HL-60/S4 (cell line): ENCODE data around the gene DLK1.

Experiments
- in situ Hi-C: fragments of 300-500 bp; cut with MboI; formaldehyde crosslinking; loops from 2 replicates; pipeline ENCODE4 v1.14.3; 2022; ENCODE audit warnings: low sequenced_read_pairs

DLK1 gene

GRCh38 chr14:100775831-100776591 lies 49.3 kb downstream of the DLK1 start:
- in situ Hi-C loops: no loop called here

GRCh38 chr14:100776681-100777365 lies 50.1 kb downstream of the DLK1 start:
- in situ Hi-C loops: no loop called here

DNA sequence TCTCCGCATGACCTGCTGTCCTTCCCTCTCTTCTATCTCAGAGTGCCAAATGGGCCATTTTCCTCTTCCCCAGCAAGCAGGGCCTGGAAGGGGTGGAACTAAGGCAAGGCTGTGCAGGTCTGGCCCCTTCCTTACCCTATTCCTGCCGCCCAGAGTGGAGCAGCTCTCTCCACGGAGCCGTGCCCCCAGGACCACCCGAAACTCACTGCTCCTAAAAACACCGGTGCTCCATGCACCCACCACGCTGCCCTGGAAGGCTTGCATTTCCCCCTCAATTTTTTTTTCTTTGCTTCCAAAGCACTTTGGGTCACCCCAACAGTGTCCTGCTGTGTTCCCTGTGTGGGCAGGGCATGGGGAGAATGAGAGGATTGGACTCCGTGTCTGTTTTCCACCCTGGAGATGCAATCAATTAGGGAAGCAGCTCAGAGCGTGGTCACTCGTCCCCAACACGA lies 50.7 kb downstream of the DLK1 start:
- in situ Hi-C loops: no loop called here

DNA sequence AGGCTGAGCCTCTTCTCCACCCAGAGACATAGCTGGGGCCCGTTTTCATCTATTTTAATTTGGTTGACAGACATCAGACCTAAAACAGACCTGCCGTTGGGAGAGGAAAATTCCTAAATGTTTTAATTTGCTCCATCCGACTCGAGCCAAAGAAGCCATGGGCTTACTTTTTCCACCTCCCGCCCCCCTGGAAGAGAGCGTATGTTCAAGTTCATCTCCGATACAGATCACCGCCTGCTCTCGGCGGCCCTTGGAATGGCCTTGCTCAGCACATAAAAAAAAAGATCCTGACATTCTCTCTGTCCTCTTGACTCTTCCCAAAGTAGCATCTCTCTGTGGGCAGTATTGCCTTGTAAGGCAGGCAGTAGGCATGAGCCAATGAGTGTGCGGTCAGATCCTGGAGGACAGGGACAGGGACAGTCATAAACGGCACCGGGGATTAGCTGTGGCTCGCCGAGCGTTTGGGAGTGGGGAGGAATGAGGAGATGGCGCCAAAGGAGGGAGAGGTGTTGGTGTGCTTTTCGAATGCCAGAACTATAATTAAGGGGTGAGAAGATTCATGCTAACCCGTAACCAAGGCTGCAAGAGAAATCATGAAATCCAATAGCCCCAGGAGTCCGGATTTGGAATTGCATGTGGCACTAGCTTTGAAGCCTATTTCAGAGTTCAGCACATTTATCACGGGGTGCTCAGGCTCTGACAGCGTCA lies 51.3 kb downstream of the DLK1 start:
- in situ Hi-C loops: no loop called here

DNA sequence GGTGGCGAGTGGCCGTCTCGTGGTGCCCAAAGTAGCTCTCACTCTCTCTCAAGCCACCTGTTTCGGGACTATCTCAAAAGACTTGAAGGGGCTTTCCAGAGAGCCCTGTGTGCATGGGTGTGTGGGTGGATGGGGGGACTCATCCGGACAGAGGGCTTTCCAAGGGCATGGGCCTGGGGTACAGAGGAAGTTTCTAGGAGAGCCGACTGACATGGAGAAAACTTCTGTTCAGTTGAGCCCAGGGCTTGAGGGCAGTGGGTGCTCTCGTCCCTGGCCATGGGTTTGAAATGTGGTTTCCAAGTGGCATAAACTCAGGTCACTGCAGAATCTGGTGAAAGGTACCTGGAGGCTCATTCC lies 51.8 kb downstream of the DLK1 start:
- in situ Hi-C loops: no loop called here

GRCh38 chr14:100778951-100779690 lies 52.4 kb downstream of the DLK1 start:
- in situ Hi-C loops: no loop called here

- in situ Hi-C loops: no loop called here
Measured at GRCh38 chr14:100779691-100780080, 53.0 kb downstream of the DLK1 start.

- in situ Hi-C loops: no loop called here
Measured at GRCh38 chr14:100780246-100780645, 53.6 kb downstream of the DLK1 start.

- in situ Hi-C loops: no loop called here
Measured at GRCh38 chr14:100780646-100781355, 54.1 kb downstream of the DLK1 start.

GRCh38 chr14:100781952-100782351 lies 55.3 kb downstream of the DLK1 start:
- in situ Hi-C loops: no loop called here

DNA sequence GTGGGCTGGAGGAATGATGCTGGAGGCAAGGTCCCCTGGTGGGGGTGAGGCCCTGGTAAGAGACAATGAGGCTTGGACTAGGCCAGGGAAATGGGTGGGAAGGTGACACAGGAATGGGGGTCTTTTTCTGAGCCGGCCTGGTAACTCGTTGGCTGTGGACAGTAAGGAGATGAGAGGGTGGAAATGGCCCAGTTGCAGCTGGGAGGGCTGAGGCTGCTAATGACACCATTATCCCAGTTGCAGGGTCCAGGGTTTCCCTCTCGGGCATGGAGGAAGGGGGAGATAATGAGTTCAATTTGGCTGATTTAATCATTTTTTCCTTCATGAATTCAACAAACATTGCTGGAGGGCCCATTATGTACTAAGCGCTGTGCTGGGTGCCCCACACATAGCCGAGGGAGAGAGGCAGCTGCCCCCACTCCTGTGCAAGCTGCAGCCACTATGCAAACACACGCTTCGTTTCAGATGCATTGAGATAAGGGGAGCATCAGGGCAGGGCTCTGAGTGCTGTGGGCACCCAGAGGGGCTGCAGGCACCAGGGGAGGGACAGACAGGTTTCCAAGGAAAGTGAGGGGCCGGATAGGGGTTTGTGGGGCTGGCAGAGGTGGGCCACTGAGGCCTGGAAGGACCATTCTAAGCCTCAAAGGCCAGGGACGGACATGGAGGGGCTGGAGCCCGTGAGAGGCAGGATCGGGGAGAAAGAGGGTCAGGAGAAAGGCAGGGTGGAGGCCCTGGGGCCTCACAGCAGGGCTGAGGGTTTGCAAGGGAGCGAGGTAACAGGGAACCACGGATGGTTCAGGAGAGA lies 56.0 kb downstream of the DLK1 start:
- in situ Hi-C loops: no loop called here

DNA sequence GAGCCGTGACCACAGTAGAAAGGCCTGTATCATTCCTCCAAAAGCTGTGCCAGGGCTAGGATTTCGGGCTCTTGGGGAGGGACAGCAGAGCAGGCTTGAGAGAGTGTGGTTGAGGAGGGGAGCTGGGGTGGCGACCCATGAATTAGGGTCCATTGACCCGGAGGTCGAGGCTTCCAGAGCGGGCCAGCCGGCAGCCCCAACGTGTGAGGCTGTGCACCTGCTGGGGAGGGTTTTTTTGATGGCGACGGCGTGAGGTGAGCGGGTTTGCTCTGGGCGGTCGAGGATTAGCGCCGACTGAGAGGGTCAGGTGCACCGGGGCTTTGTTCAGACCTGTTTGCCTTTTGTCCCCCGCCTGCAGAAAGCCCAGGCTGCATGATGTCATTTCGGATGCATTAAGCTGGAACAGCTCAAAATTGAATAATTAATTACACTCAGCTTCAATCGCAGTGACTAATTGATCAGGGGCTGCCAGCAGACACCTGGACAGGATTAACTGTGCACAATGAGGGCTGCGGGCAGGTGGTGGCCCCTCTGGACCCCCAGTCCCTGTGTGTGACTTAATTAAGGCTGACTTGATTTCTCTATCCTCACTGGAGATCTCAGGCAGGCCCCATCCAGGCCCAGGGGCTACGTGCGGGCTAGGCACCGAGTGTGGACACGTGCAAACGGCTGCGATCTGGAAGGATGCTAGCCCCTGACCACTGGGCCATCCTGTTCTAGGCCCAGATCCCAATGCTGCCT lies 57.1 kb downstream of the DLK1 start:
- in situ Hi-C loops: no loop called here

- in situ Hi-C loops: no loop called here
Measured at GRCh38 chr14:100784523-100785337, 58.0 kb downstream of the DLK1 start.

- in situ Hi-C loops: no loop called here
Measured at GRCh38 chr14:100785338-100785615, 58.6 kb downstream of the DLK1 start.

- in situ Hi-C loops: no loop called here
Measured at GRCh38 chr14:100785626-100786025, 58.9 kb downstream of the DLK1 start.

DNA sequence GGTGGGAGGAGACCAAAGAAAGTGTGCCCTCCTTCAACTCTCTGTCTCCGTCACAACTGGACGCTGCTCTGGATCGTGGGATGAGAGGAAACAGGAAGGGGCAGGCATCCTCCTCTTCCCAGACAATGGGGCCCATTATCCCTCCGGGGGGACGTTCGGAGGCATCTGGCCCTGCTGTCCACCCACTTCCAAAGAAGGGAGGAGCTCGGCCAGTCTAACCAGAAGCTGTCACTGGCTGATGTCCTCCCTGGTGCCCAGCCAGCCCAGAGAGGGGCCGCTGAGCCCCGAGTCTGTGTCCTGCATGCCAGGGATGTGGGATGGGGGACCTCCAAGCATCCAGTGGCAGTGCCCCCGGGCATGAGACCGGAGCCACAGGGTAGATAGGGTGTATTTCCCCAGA lies 59.4 kb downstream of the DLK1 start:
- in situ Hi-C loops: no loop called here

GRCh38 chr14:100786576-100787219 lies 60.0 kb downstream of the DLK1 start:
- in situ Hi-C loops: no loop called here

DNA sequence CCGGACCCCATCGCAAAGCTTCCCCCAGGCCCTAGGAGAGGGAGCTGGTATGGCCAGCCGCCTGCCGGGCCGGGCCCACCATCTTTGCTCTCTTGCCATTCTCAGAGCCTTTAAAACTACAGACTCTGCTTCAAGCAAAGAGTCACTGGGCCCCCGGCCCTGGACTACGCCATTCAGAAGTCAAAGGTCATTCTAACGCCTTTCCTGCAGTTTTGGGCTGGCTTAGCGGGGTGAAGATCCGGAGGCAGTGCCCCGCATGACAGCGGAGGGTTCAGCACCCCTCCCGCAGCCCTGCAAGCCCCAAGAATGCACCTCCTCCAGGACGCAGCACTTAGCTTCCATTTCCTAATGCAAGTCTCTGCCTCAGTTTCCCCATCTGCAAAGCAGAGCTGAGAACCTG lies 61.0 kb downstream of the DLK1 start:
- in situ Hi-C loops: no loop called here
